Left ventricle myocardium inferior (tissue), 1 donor: Measurements from ENCODE around the gene FTCD. TPM values are rescaled to one million over a fixed set of nuclear protein-coding genes. Genes with fewer than 3 reads are reported as not detected.
A peak's percentile ranks its signal among the peaks of the same experiment; 100 is the strongest.

ENCODE experiments used
- DNase-seq: peaks from one replicate; pipeline ENCODE4 v3.0.0-alpha.2; 2020
- H3K27ac ChIP-seq: fragments of 200-600 bp; replicated peaks from 2 replicates; pipeline ENCODE4 v1.8.0; 2021
- H3K27me3 ChIP-seq: fragments of 200-600 bp; 2 replicates; pipeline ENCODE4 v1.8.0; 2021; ENCODE audit warnings: low read depth
- H3K36me3 ChIP-seq: fragments of 200-600 bp; 2 replicates; pipeline ENCODE4 v1.8.0; 2021
- H3K4me1 ChIP-seq: fragments of 200-600 bp; 2 replicates; pipeline ENCODE4 v1.8.0; 2021
- H3K4me3 ChIP-seq: fragments of 200-600 bp; 2 replicates; pipeline ENCODE4 v1.8.0; 2021; ENCODE audit warnings: mild to moderate bottlenecking, moderate library complexity
- H3K9me3 ChIP-seq: fragments of 200-600 bp; replicated peaks from 2 replicates; pipeline ENCODE4 v1.8.0; 2021
- CTCF ChIP-seq: fragments of 200-600 bp; IDR thresholded peaks from 2 replicates; pipeline ENCODE4 v1.8.0; 2021; ENCODE audit warnings: antibody characterized with exemption, mild to moderate bottlenecking, borderline replicate concordance
- intact Hi-C: fragments of 100-400 bp; cut with micrococcal nuclease; formaldehyde crosslinking; loops from one replicate; pipeline ENCODE4 v1.11.0; 2022
- total RNA-seq: library from RNA; stranded (reverse); fragmentation: NEBNext Ultra II Directional; extraction: Animal tissue kit (Norgen Biotek cat#: 25700); gene quantifications from one replicate; pipeline ENCODE4 v1.2.1, GENCODE V29; 2021
- donor health status: DM: no; HTN: yes; CAD: no; lungs with severe emphysema.

Gene FTCD
- total RNA-seq, 1 donor from 2014 or later, result 2.2 TPM

GRCh38 chr21:46104104-46104503 lies 51.3 kb downstream of the FTCD start:
- no peak for DNase-seq
- Histone ChIP-seq H3K9me3 (peaks cover 44% of the 10 kb centered on the region), H3K27me3 (peaks cover 3% of the 10 kb centered on the region), H3K4me3 (no peak overlapping the region), H3K4me1 (peaks cover 30% of the 10 kb centered on the region), H3K36me3 (peaks cover 3% of the 10 kb centered on the region), H3K27ac (no peak overlapping the region)
- intact Hi-C loops, result loop anchor here (10.0 kb wide), 1 partner anchor 129 kb away; no protein-coding TSS in a partner anchor
- TF ChIP-seq CTCF, result no peak

- Histone ChIP-seq H3K9me3 (peaks cover 34% of the 10 kb centered on the region), H3K4me1 (peaks cover 44% of the 10 kb centered on the region), H3K27me3 (peaks cover 15% of the 10 kb centered on the region), H3K36me3 (no peaks in the 10 kb centered on the region), H3K4me3 (peak overlapping the region; percentile 85), H3K27ac (peak overlapping the region; percentile 92)
- no peak for TF ChIP-seq CTCF
- intact Hi-C loops, result loop anchor here (10.0 kb wide), 1 partner anchor 126 kb away; no protein-coding TSS in a partner anchor
- no peak for DNase-seq
Observed at GRCh38 chr21:46100906-46101305, 54.5 kb downstream of the FTCD start.

- intact Hi-C loops, result loop anchor here (10.0 kb wide), 1 partner anchor 126 kb away; no protein-coding TSS in a partner anchor
- peaks cover 34% of the 10 kb centered on the region for H3K9me3 ChIP-seq
- H3K27me3 ChIP-seq, result peaks cover 15% of the 10 kb centered on the region
Observed at GRCh38 chr21:46100426-46100825, 55.0 kb downstream of the FTCD start.

GRCh38 chr21:46100020-46100419 lies 55.4 kb downstream of the FTCD start:
- intact Hi-C loops, result loop anchor here (10.0 kb wide), 1 partner anchor 125 kb away; no protein-coding TSS in a partner anchor
- Histone ChIP-seq H3K36me3 (no peaks in the 10 kb centered on the region), H3K9me3 (peaks cover 34% of the 10 kb centered on the region), H3K4me1 (peaks cover 50% of the 10 kb centered on the region), H3K27me3 (peaks cover 15% of the 10 kb centered on the region), H3K27ac (peak overlapping the region; percentile 92), H3K4me3 (peak overlapping the region; percentile 85)
- no peak for TF ChIP-seq CTCF
- DNase-seq, result no peak

More at GRCh38 chr21:46100426-46100825, 55.0 kb downstream of the FTCD start:
- H3K4me1 ChIP-seq, result peaks cover 48% of the 10 kb centered on the region
- H3K4me3 ChIP-seq, result peak overlapping the region; percentile 85
- peak overlapping the region; percentile 92 for H3K27ac ChIP-seq
- no peaks in the 10 kb centered on the region for H3K36me3 ChIP-seq
- DNase-seq, result no peak
- no peak for TF ChIP-seq CTCF

GRCh38 chr21:46099476-46099875 lies 55.9 kb downstream of the FTCD start:
- DNase-seq, result peak; percentile 41
- TF ChIP-seq CTCF, result no peak
- Histone ChIP-seq H3K27ac (peak overlapping the region; percentile 92), H3K4me3 (peak overlapping the region; percentile 85), H3K4me1 (peaks cover 50% of the 10 kb centered on the region), H3K36me3 (no peaks in the 10 kb centered on the region), H3K9me3 (peaks cover 29% of the 10 kb centered on the region), H3K27me3 (peaks cover 15% of the 10 kb centered on the region)
- intact Hi-C loops, result no loop called here
